DOHH2 (cell line): ENCODE results near the gene NFIB.

Source experiments
- EZH2phosphoT487 ChIP-seq: fragments of 200-600 bp; sonication (generic); IDR thresholded peaks from 2 replicates; pipeline ENCODE4 v1.6.1; 2017; ENCODE audit warnings: borderline replicate concordance, mild to moderate bottlenecking, antibody characterized with exemption, low read length, moderate library complexity, mixed read lengths
- TF ChIP-seq, protein P1 (sequence below): fragments of 200-600 bp; sonication (generic); IDR thresholded peaks from one replicate; pipeline ENCODE4 v1.5.1; 2014; ENCODE audit warnings: antibody characterized with exemption, mild to moderate bottlenecking, low read depth, low read length; ENCODE audit not compliant: poor library complexity, severe bottlenecking

DNA sequence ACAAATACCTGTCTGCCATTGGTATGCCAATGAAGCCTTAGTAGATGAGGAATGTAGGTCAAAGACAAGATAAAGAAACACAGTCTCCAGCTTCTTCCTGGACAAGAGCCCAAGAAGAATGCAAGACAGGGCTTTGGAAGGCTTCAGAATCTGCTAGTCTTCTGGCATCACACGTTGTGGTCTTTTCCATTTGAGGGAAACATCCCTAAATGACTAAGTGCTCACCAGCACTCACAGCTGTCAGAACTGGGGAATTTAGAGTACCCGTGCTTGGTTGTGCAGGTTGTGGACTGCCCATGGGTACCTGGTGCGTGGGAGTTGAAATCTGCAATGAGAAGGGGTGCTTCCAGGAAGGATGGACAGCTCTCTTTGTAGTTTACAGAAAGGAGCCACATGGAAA is 27.1 kb upstream of the NFIB start:
- TF ChIP-seq, protein P1, sequence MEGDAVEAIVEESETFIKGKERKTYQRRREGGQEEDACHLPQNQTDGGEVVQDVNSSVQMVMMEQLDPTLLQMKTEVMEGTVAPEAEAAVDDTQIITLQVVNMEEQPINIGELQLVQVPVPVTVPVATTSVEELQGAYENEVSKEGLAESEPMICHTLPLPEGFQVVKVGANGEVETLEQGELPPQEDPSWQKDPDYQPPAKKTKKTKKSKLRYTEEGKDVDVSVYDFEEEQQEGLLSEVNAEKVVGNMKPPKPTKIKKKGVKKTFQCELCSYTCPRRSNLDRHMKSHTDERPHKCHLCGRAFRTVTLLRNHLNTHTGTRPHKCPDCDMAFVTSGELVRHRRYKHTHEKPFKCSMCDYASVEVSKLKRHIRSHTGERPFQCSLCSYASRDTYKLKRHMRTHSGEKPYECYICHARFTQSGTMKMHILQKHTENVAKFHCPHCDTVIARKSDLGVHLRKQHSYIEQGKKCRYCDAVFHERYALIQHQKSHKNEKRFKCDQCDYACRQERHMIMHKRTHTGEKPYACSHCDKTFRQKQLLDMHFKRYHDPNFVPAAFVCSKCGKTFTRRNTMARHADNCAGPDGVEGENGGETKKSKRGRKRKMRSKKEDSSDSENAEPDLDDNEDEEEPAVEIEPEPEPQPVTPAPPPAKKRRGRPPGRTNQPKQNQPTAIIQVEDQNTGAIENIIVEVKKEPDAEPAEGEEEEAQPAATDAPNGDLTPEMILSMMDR = no peak
- TF ChIP-seq EZH2phosphoT487 = no peak
